K562 (cell line): ENCODE measurements around the gene PPP1R16B. TPM values are rescaled to one million over a fixed set of nuclear protein-coding genes. Genes with fewer than 3 reads are reported as not detected.

Experiments used
- ATAC-seq: fragments of 200-7000 bp; cut with Tn5 transposase; 3 replicates; pipeline ENCODE4 v1.9.1; 2020; ENCODE audit warnings: moderate library complexity
- BruUV-seq: library from RNA; stranded (reverse); fragments of 400-500 nt; replicated peaks from 2 replicates; lab custom pipeline; 2021; lab: Mats Ljungman, UMichigan
- CTCF ChIA-PET: fragments of 300-600 bp; formaldehyde crosslinking; extraction: SDS; loops from one replicate; lab custom pipeline; 2021; ENCODE audit warnings: low intra/inter-chr PET ratio; lab: Yijun Ruan, JAX
- POLR2A ChIA-PET: fragments of 300-600, 350-650 bp; sonication (Branson Sonifier 250); formaldehyde crosslinking; extraction: SDS; loops from one replicate; lab custom pipeline; 2021; ENCODE audit warnings: antibody characterized with exemption, inconsistent platforms; lab: Yijun Ruan, JAX
- DNase-seq, 4 experiments: peaks; one replicate each; pipeline versions ENCODE4 v3.0.0 to v3.0.0-alpha.2; 2011 to 2018; ENCODE audit warnings: low spot score in 3 of 4, mixed read lengths in 3 of 4; ENCODE audit errors: extremely low read depth in 1 of 4
- FAIRE-seq: peaks from 2 replicates; lab custom pipeline; 2011; peaks lifted over from hg19 to GRCh38; lab: Jason Lieb, UNC
- H2AFZ ChIP-seq: 2 replicates; pipeline ENCODE4 v1.6.0; 2011; ENCODE audit warnings: low read depth, low read length, control low read depth, inconsistent platforms
- H3K27ac ChIP-seq: fragments of 200-600 bp; 3 replicates; pipeline ENCODE4 v1.8.0; 2011; ENCODE audit warnings: low read depth, mild to moderate bottlenecking, control low read depth, inconsistent platforms, low read length, moderate library complexity, mixed read lengths; ENCODE audit errors: extremely low read depth
- H3K27me3 ChIP-seq, 2 experiments: fragments of 300-600 bp in 1 of 2; 2 replicates in 1 of 2; 3 replicates in 1 of 2; pipeline versions ENCODE4 v1.6.0 to v1.8.0; 2011; ENCODE audit warnings: inconsistent platforms in 2 of 2, low read length in 2 of 2, mild to moderate bottlenecking in 1 of 2, mixed read lengths in 1 of 2, moderate library complexity in 1 of 2; ENCODE audit not compliant: control insufficient read depth in 2 of 2, insufficient read depth in 2 of 2
- H3K36me3 ChIP-seq: fragments of 300-600 bp; 3 replicates; pipeline ENCODE4 v1.8.0; 2011; ENCODE audit warnings: mild to moderate bottlenecking, low read length, inconsistent platforms; ENCODE audit not compliant: control insufficient read depth, insufficient read depth
- H3K4me1 ChIP-seq, 2 experiments: fragments of 200-600 bp in 1 of 2; replicated peaks in 1 of 2; 2 replicates in 1 of 2; 3 replicates in 1 of 2; pipeline versions ENCODE4 v1.5.1 to v1.8.0; 2011; ENCODE audit warnings: inconsistent platforms in 2 of 2, low read length in 2 of 2, mild to moderate bottlenecking in 1 of 2, mixed read lengths in 1 of 2, moderate library complexity in 1 of 2; ENCODE audit not compliant: control insufficient read depth in 2 of 2, insufficient read depth in 2 of 2
- H3K4me2 ChIP-seq: 2 replicates; pipeline ENCODE4 v1.6.1; 2011; ENCODE audit warnings: low read length, control low read depth, inconsistent platforms, mixed read lengths; ENCODE audit not compliant: insufficient read depth
- H3K4me3 ChIP-seq: fragments of 200-600 bp; sonication (generic), shearing (Covaris generic); 2 replicates; pipeline ENCODE4 v1.5.1; 2016; ENCODE audit warnings: control low read depth, inconsistent platforms
- H3K79me2 ChIP-seq: fragments of 200-600 bp; 3 replicates; pipeline ENCODE4 v1.8.0; 2011; ENCODE audit warnings: low read length, inconsistent platforms; ENCODE audit not compliant: control insufficient read depth, insufficient read depth
- H3K9ac ChIP-seq, 2 experiments: 2 replicates each; pipeline versions ENCODE4 v1.6.0 to v1.6.1; 2011; ENCODE audit warnings: low read depth in 2 of 2, low read length in 2 of 2, control low read depth in 1 of 2, inconsistent platforms in 1 of 2, mild to moderate bottlenecking in 1 of 2, mixed read lengths in 1 of 2; ENCODE audit not compliant: insufficient read depth in 1 of 2
- H3K9me1 ChIP-seq: one replicate; pipeline ENCODE4 v1.6.0; 2011; ENCODE audit warnings: inconsistent platforms, mild to moderate bottlenecking, low read length, moderate library complexity; ENCODE audit not compliant: control insufficient read depth, insufficient read depth
- H3K9me3 ChIP-seq: replicated peaks from 2 replicates; pipeline ENCODE4 v1.5.1; 2011; ENCODE audit warnings: low read depth, low read length, inconsistent platforms; ENCODE audit not compliant: control insufficient read depth, insufficient read depth
- H4K20me1 ChIP-seq: replicated peaks from 2 replicates; pipeline ENCODE4 v1.6.1; 2011; ENCODE audit warnings: low read length, inconsistent platforms, mixed read lengths; ENCODE audit not compliant: control insufficient read depth, insufficient read depth
- CEBPB ChIP-seq: fragments of 450-650 bp; IDR thresholded peaks from 2 replicates; pipeline ENCODE4 v1.6.1; 2016; ENCODE audit warnings: missing genetic modification characterization, missing compliant biosample characterization
- EWSR1 ChIP-seq: fragments of 450-650 bp; IDR thresholded peaks from 2 replicates; pipeline ENCODE4 v1.6.1; 2018; ENCODE audit warnings: borderline replicate concordance, mild to moderate bottlenecking, low read depth, moderate library complexity; ENCODE audit not compliant: partially characterized antibody
- FOXK1 ChIP-seq: sonication (generic); formaldehyde crosslinking; IDR thresholded peaks from 2 replicates; pipeline ENCODE4 v1.8.0; 2022; ENCODE audit warnings: missing genetic modification reagents, mild to moderate bottlenecking, borderline replicate concordance
- NONO ChIP-seq, 2 experiments: fragments of 200-400 bp in 1 of 2; fragments of 450-650 bp in 1 of 2; formaldehyde crosslinking in 1 of 2; IDR thresholded peaks; 2 replicates each; pipeline ENCODE4 v1.6.1; 2017; ENCODE audit warnings: low read depth in 2 of 2, mild to moderate bottlenecking in 2 of 2, moderate library complexity in 2 of 2, low read length in 1 of 2
- PCBP2 ChIP-seq: fragments of 200-400 bp; formaldehyde crosslinking; IDR thresholded peaks from 2 replicates; pipeline ENCODE4 v1.6.1; 2018; ENCODE audit warnings: low read length, low read depth, mild to moderate bottlenecking, moderate library complexity; ENCODE audit not compliant: poor library complexity, severe bottlenecking
- WGBS: fragments of 100-300 bp; shearing (Covaris generic); methylation state at CpG from one replicate; pipeline ENCODE4 v1.1.6; 2016; ENCODE audit warnings: low coverage, mixed read lengths; ENCODE audit not compliant: insufficient coverage; ENCODE audit errors: missing lambda C conversion rate; 5-methylcytosine and 5-hydroxymethylcytosine counted together
- in situ Hi-C: fragments of 300-500 bp; cut with MboI; formaldehyde crosslinking; loops from 4 replicates; pipeline ENCODE4 v1.15.0; 2018; ENCODE audit warnings: inconsistent platforms, mixed read lengths
- intact Hi-C: fragments of 100-400 bp; cut with micrococcal nuclease; formaldehyde crosslinking; loops from 2 replicates; pipeline ENCODE4 v1.14.2; 2022
- polyA plus RNA-seq, 8 experiments: library from polyadenylated mRNA; depleted of rRNA in 4 of 8; stranded (reverse) in 5 of 8; unstranded in 3 of 8; fragments of >200 nt; fragmentation: Nextera tagmentation in 2 of 8; fragmentation: Illumina TruSeq in 1 of 8; extraction: Ambion mirVana in 2 of 8; extraction: Trizol in 1 of 8; gene quantifications; 2 replicates each; pipeline versions ENCODE4 v1.2.1 to v1.2.3, GENCODE V29; 2011 to 2014; ENCODE audit warnings: inconsistent platforms in 1 of 8, missing spikeins in 1 of 8
- total RNA-seq, 7 experiments: library from RNA; depleted of rRNA in 6 of 7; stranded (reverse); fragments of >200 nt in 6 of 7; fragmentation: Illumina TruSeq in 2 of 7; extraction: Trizol in 2 of 7; gene quantifications; 2 replicates each; pipeline versions ENCODE4 v1.2.1 to v1.2.3, GENCODE V29; 2011 to 2021; ENCODE audit warnings: low replicate concordance in 1 of 7

The PPP1R16B gene
- total and polyA plus RNA-seq, 9 of the 15 experiments (the other 6 are each of a cell fraction or from before 2014, with no cell fraction given), result 1.5 to 11.5 (median 6.8) TPM

DNA sequence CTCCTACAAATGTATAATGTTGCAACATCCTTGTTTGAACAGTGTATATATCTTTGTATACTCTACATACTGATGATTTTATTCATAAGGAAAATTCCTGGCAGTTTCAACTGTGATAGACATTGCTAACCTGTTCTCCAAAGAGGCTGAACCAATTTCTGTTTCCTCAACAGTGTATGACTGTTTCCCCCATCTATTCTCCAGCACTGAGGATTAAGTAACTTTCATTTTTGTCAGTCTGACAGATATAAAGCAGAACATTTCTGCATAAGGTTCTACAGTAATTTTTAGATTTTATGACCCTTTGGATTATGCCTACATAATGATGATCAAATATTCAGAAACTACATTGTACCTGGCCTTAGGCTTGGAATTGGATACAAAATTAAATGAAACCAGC, 9.9 kb downstream of the PPP1R16B start:
- Histone ChIP-seq H3K27me3 (no peaks in the 10 kb centered on the region), H3K9me1 (peaks cover 5% of the 10 kb centered on the region), H3K9ac (no peak overlapping the region), H2AFZ (no peak overlapping the region), H3K4me1 (peaks cover 0 to 5% of the 10 kb centered on the region in 2 experiments; a peak in 2 of 5 replicates), H3K27ac (no peak overlapping the region), H3K79me2 (no peaks in the 10 kb centered on the region), H3K4me3 (no peak overlapping the region), H3K4me2 (no peak overlapping the region), H3K36me3 (no peaks in the 10 kb centered on the region), H4K20me1 (no peaks in the 10 kb centered on the region), H3K9me3 (no peaks in the 10 kb centered on the region)
- intact Hi-C loops (no loop called here), in situ Hi-C loops (no loop called here)
- ChIA-PET CTCF (no interaction called here), POLR2A (no interaction called here)
- TF ChIP-seq PCBP2 (no peak), CEBPB (tag) (0 out of 2 replicates have a peak, but pooled peaks have one; percentile 8), NONO (IDR thresholded peaks at IDR 0.05; ENCODE audit: low read depth in 2 of 2, low read length in 1 of 2) (no peak)
- DNase-seq, result no peak
- no TSS peak for BruUV-seq
- FAIRE-seq, result no peak
- ATAC-seq, result no peak

DNA sequence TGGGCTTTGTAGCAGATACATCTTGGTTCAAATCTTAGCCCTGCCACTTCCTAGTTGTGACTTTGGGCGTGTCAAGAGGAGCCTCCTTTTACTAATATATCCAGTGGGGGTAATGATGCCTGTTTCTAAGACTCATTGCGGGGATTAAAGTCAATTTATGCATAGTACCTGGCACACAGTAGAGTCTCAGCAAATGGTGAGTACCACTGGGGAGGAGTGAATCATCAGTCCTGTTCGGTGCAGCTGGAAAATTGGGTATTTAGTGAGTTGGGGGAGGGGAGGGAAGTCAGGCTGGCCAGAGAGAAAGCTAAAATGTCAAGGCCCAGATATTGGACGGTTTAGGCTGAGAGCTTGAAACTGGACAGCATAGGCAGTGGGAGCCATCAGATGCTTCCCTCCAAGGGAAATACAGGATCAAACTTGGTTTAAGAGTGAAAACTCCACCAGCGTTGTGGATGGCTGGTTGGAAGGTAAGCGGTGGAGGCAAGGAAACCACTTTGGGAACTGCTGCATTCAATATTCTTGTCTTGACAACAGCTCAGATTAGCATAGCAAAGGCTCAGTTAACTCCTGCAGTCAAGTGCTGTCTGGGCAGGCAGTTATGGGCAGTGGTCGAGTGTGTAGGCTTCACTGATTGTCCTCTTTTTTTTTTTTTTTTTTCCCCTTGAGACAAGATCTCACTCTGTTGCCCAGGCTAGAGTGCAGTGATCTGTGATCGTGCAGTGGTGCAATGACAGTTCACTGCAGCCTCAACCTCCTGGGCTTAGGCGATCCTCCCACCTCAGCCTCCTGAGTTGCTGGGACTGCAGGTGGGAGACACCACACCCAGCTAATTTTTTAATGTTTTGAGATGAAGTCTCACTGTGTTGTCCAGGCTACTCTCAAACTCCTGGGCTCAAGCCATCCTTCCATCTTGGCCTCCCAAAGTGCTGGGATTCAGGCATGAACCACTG, 12.9 kb downstream of the PPP1R16B start:
- Histone ChIP-seq H3K9ac (no peak overlapping the region), H3K27ac (no peak overlapping the region), H3K4me1 (peaks cover 0 to 5% of the 10 kb centered on the region in 2 experiments; a peak in 2 of 5 replicates), H3K79me2 (no peaks in the 10 kb centered on the region), H3K9me1 (peaks cover 5% of the 10 kb centered on the region), H3K4me2 (no peak overlapping the region), H4K20me1 (no peaks in the 10 kb centered on the region), H3K27me3 (no peaks in the 10 kb centered on the region), H3K4me3 (no peak overlapping the region), H3K9me3 (no peaks in the 10 kb centered on the region), H3K36me3 (no peaks in the 10 kb centered on the region), H2AFZ (no peak overlapping the region)
- POLR2A ChIA-PET, result interaction anchor here (0.9 kb wide), 1 partner anchor 9 kb away, joined by 3 read pairs; no protein-coding TSS in a partner anchor
- TF ChIP-seq EWSR1 (no peak), FOXK1 (CRISPR knock-in tag) (0 out of 2 replicates have a peak, but pooled peaks have one; percentile 21)
- BruUV-seq, result no TSS peak
- CTCF ChIA-PET, result no interaction called here
- intact Hi-C loops, result no loop called here
- in situ Hi-C loops, result no loop called here
- no peak for ATAC-seq
- no peak for DNase-seq
- FAIRE-seq, result no peak
- WGBS, result 52% methylated on average over 9 of the region's 9 CpGs
